ENCODE measurements around the gene HES5. TPM values are rescaled to one million over a fixed set of nuclear protein-coding genes. Genes with fewer than 3 reads are reported as not detected.

Gene HES5
- total RNA-seq, 1 experiment from 2014 or later: not detected

DNA sequence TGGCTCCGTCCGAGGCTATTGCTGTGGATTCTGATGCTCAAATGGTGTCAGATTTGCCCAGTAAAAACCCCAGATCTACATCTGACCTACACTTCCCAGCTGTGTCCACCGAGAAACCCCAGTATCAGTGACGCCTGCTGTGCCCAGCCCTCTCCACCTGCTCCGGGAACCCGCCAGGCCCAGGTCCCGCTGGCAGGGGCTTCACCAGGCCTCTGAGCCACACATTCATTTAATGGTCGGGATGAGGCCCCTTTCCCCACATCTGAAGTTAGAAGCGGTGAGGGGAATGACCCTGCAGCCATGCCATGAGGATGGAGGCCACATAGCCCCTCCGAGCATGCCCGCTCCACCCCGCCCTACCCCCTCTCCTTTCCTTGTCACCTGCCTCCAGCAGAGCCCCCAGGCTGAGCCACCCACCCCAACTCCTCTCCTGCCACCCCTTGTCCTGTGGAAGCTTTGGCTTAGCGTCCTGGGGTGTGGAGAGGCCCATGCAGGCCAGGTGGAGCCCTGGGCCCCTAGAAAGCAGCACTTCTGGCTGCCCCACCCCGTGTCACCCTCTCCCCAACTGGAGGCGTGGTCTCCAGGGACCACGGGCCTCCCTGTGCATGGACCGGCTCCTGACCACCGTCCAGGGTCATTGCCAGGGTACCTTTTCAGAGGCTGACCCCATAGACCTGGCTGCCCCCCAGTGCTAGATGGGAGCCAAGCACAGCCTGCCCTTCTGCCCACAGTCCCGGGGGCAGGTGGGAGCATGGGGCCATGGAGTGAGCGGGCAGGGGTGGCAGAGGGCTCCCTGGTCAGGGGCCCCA, 34.1 kb upstream of the HES5 start:
- Histone ChIP-seq H3K18ac (ENCODE audit: insufficient read length, low read depth, low read length) (no peak overlapping the region), H3K27me3 (ENCODE audit: insufficient read depth, low read length) (no peaks in the 10 kb centered on the region), H3K56ac (ENCODE audit: insufficient read length, low read depth, low read length) (no peak overlapping the region), H3K4me1 (ENCODE audit: insufficient read depth, low read length) (no peaks in the 10 kb centered on the region), H4K5ac (ENCODE audit: insufficient read length, low read depth, low read length) (no peak overlapping the region), H3K4ac (ENCODE audit: low read depth, low read length) (no peak overlapping the region), H3K23ac (ENCODE audit: insufficient read length, low read depth, low read length) (no peak overlapping the region), H3K23me2 (ENCODE audit: insufficient read length, low read depth, low read length, poor library complexity, severe bottlenecking) (no peaks in the 10 kb centered on the region), H3K9me3 (ENCODE audit: control insufficient read depth, low read depth, low read length) (no peaks in the 10 kb centered on the region), H4K8ac (replicated peaks; ENCODE audit: insufficient read length, low read depth, low read length) (no peak overlapping the region), H3K9ac (ENCODE audit: extremely low read depth, insufficient read length, low read length) (no peak overlapping the region), H3T11ph (ENCODE audit: low read length) (no peak overlapping the region), H2BK15ac (ENCODE audit: low read depth, low read length) (no peak overlapping the region), H4K20me1 (ENCODE audit: control insufficient read depth, insufficient read depth, insufficient read length) (no peaks in the 10 kb centered on the region), H3K4me2 (ENCODE audit: insufficient read depth, insufficient read length, low read length) (no peak overlapping the region), H2BK20ac (ENCODE audit: low read depth, low read length, poor library complexity, severe bottlenecking) (no peak overlapping the region), H3K27ac (ENCODE audit: insufficient read length, low read depth, low read length) (no peak overlapping the region), H3K79me2 (ENCODE audit: insufficient read depth, low read length) (no peaks in the 10 kb centered on the region), H2BK5ac (ENCODE audit: insufficient read length, low read length) (no peak overlapping the region), H2BK12ac (ENCODE audit: insufficient read length, low read depth, low read length) (no peak overlapping the region), H3K79me1 (ENCODE audit: insufficient read depth, low read depth, low read length, poor library complexity, severe bottlenecking) (no peaks in the 10 kb centered on the region), H2BK120ac (ENCODE audit: low read depth, low read length, poor library complexity, severe bottlenecking) (no peak overlapping the region), H4K91ac (ENCODE audit: insufficient read length, low read depth, low read length) (no peak overlapping the region), H2AFZ (ENCODE audit: low read length) (no peak overlapping the region), H3K14ac (ENCODE audit: insufficient read depth, low read length) (no peak overlapping the region; the same call in 1 of the 2 replicates), H2AK5ac (ENCODE audit: insufficient read length, low read length) (no peak overlapping the region)
- Mint-ChIP-seq H3K36me3 (ENCODE audit: insufficient read depth in 1 of 3, low read depth in 3 of 3) (no peaks in the 10 kb centered on the region), H3K9me3 (no peaks in the 10 kb centered on the region; a peak in 1 of 5 replicates), H3K27ac (no peak overlapping the region; a peak in 1 of 7 replicates), H3K4me3 (no peak overlapping the region), H3K4me1 (peaks cover 0 to 6% of the 10 kb centered on the region in 2 experiments; a peak in 2 of 4 replicates), H3K27me3 (ENCODE audit: low read depth) (peaks cover 3% of the 10 kb centered on the region)
- no CpG with 5 or more reads among the region's 20 CpGs for WGBS (ENCODE audit: extremely low coverage, insufficient read length, low lambda C conversion rate)
- DNase-seq: no peak
- TF ChIP-seq, protein P1, sequence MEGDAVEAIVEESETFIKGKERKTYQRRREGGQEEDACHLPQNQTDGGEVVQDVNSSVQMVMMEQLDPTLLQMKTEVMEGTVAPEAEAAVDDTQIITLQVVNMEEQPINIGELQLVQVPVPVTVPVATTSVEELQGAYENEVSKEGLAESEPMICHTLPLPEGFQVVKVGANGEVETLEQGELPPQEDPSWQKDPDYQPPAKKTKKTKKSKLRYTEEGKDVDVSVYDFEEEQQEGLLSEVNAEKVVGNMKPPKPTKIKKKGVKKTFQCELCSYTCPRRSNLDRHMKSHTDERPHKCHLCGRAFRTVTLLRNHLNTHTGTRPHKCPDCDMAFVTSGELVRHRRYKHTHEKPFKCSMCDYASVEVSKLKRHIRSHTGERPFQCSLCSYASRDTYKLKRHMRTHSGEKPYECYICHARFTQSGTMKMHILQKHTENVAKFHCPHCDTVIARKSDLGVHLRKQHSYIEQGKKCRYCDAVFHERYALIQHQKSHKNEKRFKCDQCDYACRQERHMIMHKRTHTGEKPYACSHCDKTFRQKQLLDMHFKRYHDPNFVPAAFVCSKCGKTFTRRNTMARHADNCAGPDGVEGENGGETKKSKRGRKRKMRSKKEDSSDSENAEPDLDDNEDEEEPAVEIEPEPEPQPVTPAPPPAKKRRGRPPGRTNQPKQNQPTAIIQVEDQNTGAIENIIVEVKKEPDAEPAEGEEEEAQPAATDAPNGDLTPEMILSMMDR (conservative IDR thresholded peaks at IDR 0.05): no peak
